ENCODE results near the gene SOSTDC1. TPM values are rescaled to one million over a fixed set of nuclear protein-coding genes. Genes with fewer than 3 reads are reported as not detected.

Gene SOSTDC1
- total RNA-seq, 1 experiment from 2014 or later, result 0.20 TPM

- ChIA-PET CTCF (interaction anchor here (5.8 kb wide), 1 partner anchor 129 kb away, joined by 74 read pairs; no protein-coding TSS in a partner anchor), RAD21 (ENCODE audit: low non-redundant PET in 1 of 2, low total read pairs in 2 of 2, uncharacterized antibody in 2 of 2, unreplicated experiment in 2 of 2) (no interaction called here), POLR2A (interaction anchor here (2.9 kb wide), 1 partner anchor 16 kb away, joined by 7 read pairs; no protein-coding TSS in a partner anchor)
- H2AFZ ChIP-seq (ENCODE audit: low read depth, low read length, poor library complexity, severe bottlenecking), result no peak overlapping the region
- ATAC-seq (no peak), DNase-seq (ENCODE audit: low read depth, low spot score) (no peak)
- no peaks in the 10 kb centered on the region for H3K9me3 ChIP-seq (ENCODE audit: control insufficient read depth in 1 of 2, insufficient read depth in 1 of 2, low read depth in 1 of 2, low read length in 2 of 2)
- H3K27me3 ChIP-seq (ENCODE audit: insufficient read depth, low read length), result no peaks in the 10 kb centered on the region
- intact Hi-C loops (cut with micrococcal nuclease), result no loop called here
- no peak overlapping the region for H3K4me2 ChIP-seq (ENCODE audit: low read length)
- no peaks in the 10 kb centered on the region for H3K36me3 ChIP-seq (ENCODE audit: control insufficient read depth in 1 of 2, insufficient read depth in 2 of 2, low read length in 2 of 2)
- H3K4me3 ChIP-seq (replicated peaks in 1 of 2; ENCODE audit: low read depth in 1 of 2, low read length in 2 of 2), result no peak overlapping the region
- no TSS peak for BruUV-seq (replicated peaks)
- no peak overlapping the region for H3K9ac ChIP-seq (ENCODE audit: low read length)
- no peaks in the 10 kb centered on the region for H3K4me1 ChIP-seq (ENCODE audit: control insufficient read depth in 1 of 2, insufficient read depth in 2 of 2, low read length in 2 of 2)
- H3K27ac ChIP-seq (ENCODE audit: low read depth, low read length), result no peak overlapping the region
- no peaks in the 10 kb centered on the region for H4K20me1 ChIP-seq (ENCODE audit: insufficient read depth)
- H3K9me2 ChIP-seq (ENCODE audit: insufficient read depth), result 0 out of 2 replicates have a peak, but pooled peaks cover 4% of the 10 kb centered on the region
- TF ChIP-seq, protein P1, sequence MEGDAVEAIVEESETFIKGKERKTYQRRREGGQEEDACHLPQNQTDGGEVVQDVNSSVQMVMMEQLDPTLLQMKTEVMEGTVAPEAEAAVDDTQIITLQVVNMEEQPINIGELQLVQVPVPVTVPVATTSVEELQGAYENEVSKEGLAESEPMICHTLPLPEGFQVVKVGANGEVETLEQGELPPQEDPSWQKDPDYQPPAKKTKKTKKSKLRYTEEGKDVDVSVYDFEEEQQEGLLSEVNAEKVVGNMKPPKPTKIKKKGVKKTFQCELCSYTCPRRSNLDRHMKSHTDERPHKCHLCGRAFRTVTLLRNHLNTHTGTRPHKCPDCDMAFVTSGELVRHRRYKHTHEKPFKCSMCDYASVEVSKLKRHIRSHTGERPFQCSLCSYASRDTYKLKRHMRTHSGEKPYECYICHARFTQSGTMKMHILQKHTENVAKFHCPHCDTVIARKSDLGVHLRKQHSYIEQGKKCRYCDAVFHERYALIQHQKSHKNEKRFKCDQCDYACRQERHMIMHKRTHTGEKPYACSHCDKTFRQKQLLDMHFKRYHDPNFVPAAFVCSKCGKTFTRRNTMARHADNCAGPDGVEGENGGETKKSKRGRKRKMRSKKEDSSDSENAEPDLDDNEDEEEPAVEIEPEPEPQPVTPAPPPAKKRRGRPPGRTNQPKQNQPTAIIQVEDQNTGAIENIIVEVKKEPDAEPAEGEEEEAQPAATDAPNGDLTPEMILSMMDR (IDR thresholded peaks at IDR 0.05 in 2 of 3, conservative IDR thresholded peaks at IDR 0.05 in 1 of 3; ENCODE audit: borderline replicate concordance in 1 of 3, insufficient read depth in 1 of 3, low read depth in 2 of 3, low read length in 2 of 3), result no peak
- TF ChIP-seq EZH2 (IDR thresholded peaks at IDR 0.05) (no peak), REST (IDR thresholded peaks at IDR 0.05; ENCODE audit: low read depth) (no peak), POLR2AphosphoS5 (IDR thresholded peaks at IDR 0.05; ENCODE audit: low read depth, low read length) (no peak), ZNF274 (IDR thresholded peaks at IDR 0.05; ENCODE audit: low read depth, low read length) (no peak), EZH2phosphoT487 (IDR thresholded peaks at IDR 0.05; ENCODE audit: borderline replicate concordance) (no peak), SRF (IDR thresholded peaks at IDR 0.05; ENCODE audit: low read depth) (no peak), ZFX (IDR thresholded peaks at IDR 0.05) (no peak), CBX3 (IDR thresholded peaks at IDR 0.05; ENCODE audit: low read depth) (no peak), JUND (IDR thresholded peaks at IDR 0.05) (no peak), ELF1 (IDR thresholded peaks at IDR 0.05; ENCODE audit: borderline replicate concordance, low read depth) (no peak), SIN3A (IDR thresholded peaks at IDR 0.05; ENCODE audit: low read depth) (no peak), CEBPB (IDR thresholded peaks at IDR 0.05; ENCODE audit: low read depth) (no peak), FOSL1 (IDR thresholded peaks at IDR 0.05; ENCODE audit: low read depth) (no peak), ATF3 (IDR thresholded peaks at IDR 0.05) (no peak), RAD21 (IDR thresholded peaks at IDR 0.05; ENCODE audit: low read depth) (no peak), YY1 (IDR thresholded peaks at IDR 0.05; ENCODE audit: extremely low read depth, insufficient replicate concordance, low read depth, low read length) (no peak)
- H3K79me2 ChIP-seq (ENCODE audit: insufficient read depth, low read length), result no peaks in the 10 kb centered on the region
Measured at GRCh38 chr7:16436306-16436705, 29.2 kb downstream of the SOSTDC1 start.
